Iris pigment epithelial cell (primary cell): ENCODE results near the gene ELMO1.

Experiments used
- DNase-seq: peaks from one replicate; pipeline ENCODE4 v3.0.0-alpha.2; 2011; ENCODE audit warnings: low read depth

The ELMO1 gene

GRCh38 chr7:37216156-37216852, 232.4 kb downstream of the ELMO1 start:
- DNase-seq = peak; percentile 4

GRCh38 chr7:37215290-37215923, 233.3 kb downstream of the ELMO1 start:
- DNase-seq = no peak

- DNase-seq = no peak
These were observed 236.1 kb downstream of the ELMO1 start for GRCh38 chr7:37212556-37212955.

GRCh38 chr7:37212051-37212450, 236.6 kb downstream of the ELMO1 start:
- DNase-seq = no peak

GRCh38 chr7:37211097-37211880, 237.4 kb downstream of the ELMO1 start:
- DNase-seq = peak; percentile 78

- DNase-seq = no peak
These were observed 239.5 kb downstream of the ELMO1 start for GRCh38 chr7:37209195-37209594.

- DNase-seq = peak; percentile 93
These were observed 240.1 kb downstream of the ELMO1 start for GRCh38 chr7:37208528-37208927.

- DNase-seq = no peak
These were observed 242.5 kb downstream of the ELMO1 start for GRCh38 chr7:37206192-37206591.

- no peak for DNase-seq
These were observed 243.2 kb downstream of the ELMO1 start for GRCh38 chr7:37205451-37205850.

GRCh38 chr7:37201876-37202198, 246.8 kb downstream of the ELMO1 start:
- no peak for DNase-seq

GRCh38 chr7:37201003-37201875, 247.4 kb downstream of the ELMO1 start:
- DNase-seq = peak; percentile 85

GRCh38 chr7:37198906-37199485, 249.7 kb downstream of the ELMO1 start:
- DNase-seq = peak; percentile 73

GRCh38 chr7:37198041-37198905, 250.4 kb downstream of the ELMO1 start:
- DNase-seq = no peak

GRCh38 chr7:37197108-37197507, 251.6 kb downstream of the ELMO1 start:
- DNase-seq = no peak

GRCh38 chr7:37196676-37197075, 252.0 kb downstream of the ELMO1 start:
- no peak for DNase-seq

- no peak for DNase-seq
These were observed 253.3 kb downstream of the ELMO1 start for GRCh38 chr7:37195388-37195787.

- no peak for DNase-seq
These were observed 253.7 kb downstream of the ELMO1 start for GRCh38 chr7:37194943-37195342.

GRCh38 chr7:37193775-37194135, 254.9 kb downstream of the ELMO1 start:
- no peak for DNase-seq

GRCh38 chr7:37193087-37193774, 255.4 kb downstream of the ELMO1 start:
- DNase-seq = no peak

GRCh38 chr7:37191797-37192196, 256.9 kb downstream of the ELMO1 start:
- no peak for DNase-seq
